Lower lobe of right lung (tissue), 2 donors: ENCODE measurements around the gene ELAVL1. TPM values are rescaled to one million over a fixed set of nuclear protein-coding genes. Genes with fewer than 3 reads are reported as not detected.

Experiments
- ATAC-seq, 2 donors: fragments of 200-7000 bp; cut with Tn5 transposase; one replicate each; pipeline ENCODE4 v1.9.1; 2020 to 2022; ENCODE audit warnings: mild to moderate bottlenecking in 2 of 2, moderate library complexity in 2 of 2
- DNase-seq: peaks from one replicate; pipeline ENCODE4 v3.0.0-alpha.2; 2020
- H3K27ac ChIP-seq: fragments of 200-600 bp; one replicate; pipeline ENCODE4 v1.8.0; 2022
- H3K27me3 ChIP-seq: fragments of 200-600 bp; one replicate; pipeline ENCODE4 v1.8.0; 2022; ENCODE audit warnings: low read depth
- H3K36me3 ChIP-seq: fragments of 200-600 bp; one replicate; pipeline ENCODE4 v1.8.0; 2022; ENCODE audit warnings: mild to moderate bottlenecking
- H3K4me1 ChIP-seq: fragments of 200-600 bp; one replicate; pipeline ENCODE4 v1.8.0; 2022
- H3K4me3 ChIP-seq: fragments of 200-600 bp; one replicate; pipeline ENCODE4 v1.8.0; 2022; ENCODE audit warnings: mild to moderate bottlenecking
- H3K9me3 ChIP-seq: fragments of 200-600 bp; one replicate; pipeline ENCODE4 v1.8.0; 2022
- intact Hi-C: fragments of 100-400 bp; cut with DNase I; formaldehyde crosslinking; loops from one replicate; pipeline ENCODE4 v1.11.0; 2022
- total RNA-seq: library from RNA; stranded (reverse); fragmentation: NEBNext Ultra II Directional; extraction: Animal tissue kit (Norgen Biotek cat#: 25700); gene quantifications from one replicate; pipeline ENCODE4 v1.2.1, GENCODE V29; 2021
- TF ChIP-seq, protein P1 (sequence below): fragments of 200-600 bp; IDR thresholded peaks from one replicate; pipeline ENCODE4 v1.8.0; 2022; ENCODE audit warnings: antibody characterized with exemption, mild to moderate bottlenecking
- donor health status: DM: no; HTN: yes; CAD: no; lungs with severe emphysema.

ELAVL1 gene
- total RNA-seq, 1 donor from 2014 or later: 66.3 TPM

DNA sequence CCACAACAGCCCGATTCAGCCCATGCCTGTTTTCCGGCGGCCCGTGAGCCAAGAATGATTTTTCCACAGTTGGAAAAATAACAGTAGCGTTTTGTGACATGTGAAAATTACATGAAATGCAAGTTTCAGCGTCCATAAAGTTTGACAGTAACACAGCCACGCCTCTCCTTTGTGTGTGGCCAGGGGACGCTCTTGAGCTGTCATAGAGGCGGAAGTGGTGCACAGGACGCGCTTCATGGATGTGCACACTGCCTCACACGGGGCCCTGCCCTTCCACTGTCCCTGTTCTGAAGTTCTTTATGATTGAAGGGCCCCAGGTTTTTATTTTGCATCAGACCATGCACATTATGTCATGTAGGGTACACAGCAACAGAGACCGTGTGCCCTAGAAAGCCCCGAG, 12.4 kb upstream of the ELAVL1 start:
- H3K4me3 ChIP-seq: no peak overlapping the region
- no peak overlapping the region for H3K27ac ChIP-seq
- TF ChIP-seq, protein P1, sequence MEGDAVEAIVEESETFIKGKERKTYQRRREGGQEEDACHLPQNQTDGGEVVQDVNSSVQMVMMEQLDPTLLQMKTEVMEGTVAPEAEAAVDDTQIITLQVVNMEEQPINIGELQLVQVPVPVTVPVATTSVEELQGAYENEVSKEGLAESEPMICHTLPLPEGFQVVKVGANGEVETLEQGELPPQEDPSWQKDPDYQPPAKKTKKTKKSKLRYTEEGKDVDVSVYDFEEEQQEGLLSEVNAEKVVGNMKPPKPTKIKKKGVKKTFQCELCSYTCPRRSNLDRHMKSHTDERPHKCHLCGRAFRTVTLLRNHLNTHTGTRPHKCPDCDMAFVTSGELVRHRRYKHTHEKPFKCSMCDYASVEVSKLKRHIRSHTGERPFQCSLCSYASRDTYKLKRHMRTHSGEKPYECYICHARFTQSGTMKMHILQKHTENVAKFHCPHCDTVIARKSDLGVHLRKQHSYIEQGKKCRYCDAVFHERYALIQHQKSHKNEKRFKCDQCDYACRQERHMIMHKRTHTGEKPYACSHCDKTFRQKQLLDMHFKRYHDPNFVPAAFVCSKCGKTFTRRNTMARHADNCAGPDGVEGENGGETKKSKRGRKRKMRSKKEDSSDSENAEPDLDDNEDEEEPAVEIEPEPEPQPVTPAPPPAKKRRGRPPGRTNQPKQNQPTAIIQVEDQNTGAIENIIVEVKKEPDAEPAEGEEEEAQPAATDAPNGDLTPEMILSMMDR: no peak
- intact Hi-C loops: no loop called here
- no peaks in the 10 kb centered on the region for H3K4me1 ChIP-seq
- H3K27me3 ChIP-seq: no peaks in the 10 kb centered on the region
- H3K9me3 ChIP-seq: no peaks in the 10 kb centered on the region
- peak; percentile 58 for DNase-seq
- ATAC-seq: peak; percentile 65 to 70
- no peaks in the 10 kb centered on the region for H3K36me3 ChIP-seq

DNA sequence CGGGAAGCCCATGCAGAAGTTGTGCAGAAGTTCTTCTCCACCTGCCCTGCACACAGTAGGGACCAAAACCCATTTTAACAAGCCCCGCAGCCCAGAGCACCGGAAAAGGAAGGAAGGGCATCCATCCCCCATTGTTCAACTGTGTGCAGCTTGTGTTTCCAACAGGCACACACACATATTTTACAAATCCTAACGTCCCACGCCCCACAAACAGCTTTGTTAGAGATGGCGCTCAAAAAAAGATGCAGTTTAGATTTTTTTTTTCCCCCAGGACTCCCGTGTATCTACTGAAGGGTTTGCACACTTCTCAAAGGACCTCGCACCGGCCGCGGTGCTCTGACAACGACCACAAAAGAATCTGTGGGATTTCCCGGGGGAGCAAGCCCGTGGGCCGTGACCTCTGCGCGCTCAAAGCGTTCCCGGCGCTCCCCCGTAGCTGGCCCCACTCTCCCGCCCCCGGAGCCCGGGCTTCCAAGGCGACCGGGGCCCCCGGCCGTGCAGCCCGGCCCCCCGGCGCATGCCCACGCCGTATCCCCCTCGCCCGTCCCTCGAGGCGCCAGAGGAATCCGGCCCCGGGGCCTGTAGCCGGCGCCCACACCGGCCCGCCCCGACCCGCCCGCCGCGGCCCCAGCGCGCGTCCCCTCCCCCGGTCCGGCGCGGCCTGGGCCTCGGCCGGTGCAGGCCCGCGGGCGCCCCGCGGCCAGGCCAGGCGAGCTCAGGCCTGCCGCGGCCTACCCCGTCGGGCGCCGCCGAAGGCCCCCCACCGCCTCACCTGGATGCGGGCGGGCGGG, 523 bp downstream of the ELAVL1 start:
- ATAC-seq (peak; percentile 2 to 16), DNase-seq (no peak)
- no peaks in the 10 kb centered on the region for H3K27me3 ChIP-seq
- no peaks in the 10 kb centered on the region for H3K9me3 ChIP-seq
- H3K27ac ChIP-seq: peak overlapping the region; percentile 78
- peaks cover 53% of the 10 kb centered on the region for H3K4me1 ChIP-seq
- TF ChIP-seq, protein P1: no peak
- H3K4me3 ChIP-seq: peak overlapping the region; percentile 73
- peaks cover 1% of the 10 kb centered on the region for H3K36me3 ChIP-seq
- intact Hi-C loops: no loop called here

DNA sequence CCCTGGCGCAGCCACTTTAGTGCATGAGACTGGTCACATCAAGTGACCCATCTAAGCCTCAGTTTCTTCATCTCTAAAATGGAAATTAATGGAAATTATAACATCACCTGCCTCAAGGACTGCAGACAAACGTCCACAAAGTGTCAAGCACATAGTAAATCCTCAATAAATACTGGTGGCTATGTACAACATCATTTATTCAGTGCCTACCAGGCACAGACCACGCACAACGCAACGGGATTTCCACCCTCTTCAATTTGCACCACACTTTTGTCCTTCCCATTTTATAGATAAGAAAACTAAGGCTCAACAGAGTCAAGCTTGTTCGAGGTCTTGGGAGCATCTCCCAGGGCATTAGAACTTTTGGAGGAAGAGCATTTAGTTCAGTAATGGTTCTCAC, 1.4 kb downstream of the ELAVL1 start:
- Histone ChIP-seq H3K9me3 (no peaks in the 10 kb centered on the region), H3K4me1 (peaks cover 61% of the 10 kb centered on the region), H3K27me3 (no peaks in the 10 kb centered on the region), H3K4me3 (peak overlapping the region; percentile 73), H3K36me3 (peaks cover 11% of the 10 kb centered on the region), H3K27ac (no peak overlapping the region)
- ATAC-seq: no peak
- TF ChIP-seq, protein P1: no peak
- no peak for DNase-seq
- intact Hi-C loops: no loop called here

DNA sequence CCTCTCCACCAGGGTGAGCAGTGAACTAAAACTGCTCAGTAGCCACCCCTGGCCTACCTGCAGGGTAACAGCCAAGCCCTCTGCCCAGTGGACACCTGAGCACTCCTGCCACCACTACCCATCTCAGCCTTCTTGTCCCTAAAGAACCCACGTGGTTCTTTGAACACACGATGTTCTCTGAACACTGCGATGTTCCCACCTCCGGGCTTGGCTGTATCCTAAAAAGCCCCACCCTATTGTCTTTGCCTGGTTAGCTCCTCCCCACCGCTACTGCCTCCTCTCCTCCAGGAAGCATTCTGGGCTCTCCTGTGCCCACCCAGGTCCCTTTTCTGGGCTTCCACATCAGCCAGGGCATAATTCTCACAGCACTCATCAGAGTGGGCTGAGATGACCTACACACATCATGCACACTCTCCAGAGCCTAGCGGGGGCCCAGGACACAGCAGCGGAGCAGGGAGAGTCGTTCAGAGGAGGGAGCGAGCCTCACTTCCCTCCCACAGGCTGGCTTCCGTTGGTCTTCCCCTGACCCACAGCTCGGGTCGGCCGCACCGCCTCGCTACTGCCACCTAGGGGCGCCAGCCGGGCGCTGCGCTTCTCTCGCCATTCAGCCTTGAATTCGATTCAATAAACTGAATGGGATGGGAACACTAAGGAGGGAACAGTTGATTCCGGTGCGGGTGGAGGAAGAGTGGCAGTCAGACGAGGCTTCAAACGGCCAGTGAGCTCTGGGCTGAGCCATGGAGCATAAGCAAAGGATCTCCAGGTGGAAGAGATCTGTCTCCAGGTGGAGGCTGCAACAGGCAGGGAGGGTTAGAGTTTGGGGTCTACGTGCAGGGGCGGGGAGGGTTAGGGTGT, 3.2 kb downstream of the ELAVL1 start:
- peak; percentile 78 to 89 for ATAC-seq
- Histone ChIP-seq H3K4me3 (peak overlapping the region; percentile 39), H3K27me3 (no peaks in the 10 kb centered on the region), H3K4me1 (peaks cover 72% of the 10 kb centered on the region), H3K9me3 (no peaks in the 10 kb centered on the region), H3K27ac (peak overlapping the region; percentile 73), H3K36me3 (peaks cover 11% of the 10 kb centered on the region)
- intact Hi-C loops: no loop called here
- peak; percentile 91 for DNase-seq
- TF ChIP-seq, protein P1: peak; percentile 98

DNA sequence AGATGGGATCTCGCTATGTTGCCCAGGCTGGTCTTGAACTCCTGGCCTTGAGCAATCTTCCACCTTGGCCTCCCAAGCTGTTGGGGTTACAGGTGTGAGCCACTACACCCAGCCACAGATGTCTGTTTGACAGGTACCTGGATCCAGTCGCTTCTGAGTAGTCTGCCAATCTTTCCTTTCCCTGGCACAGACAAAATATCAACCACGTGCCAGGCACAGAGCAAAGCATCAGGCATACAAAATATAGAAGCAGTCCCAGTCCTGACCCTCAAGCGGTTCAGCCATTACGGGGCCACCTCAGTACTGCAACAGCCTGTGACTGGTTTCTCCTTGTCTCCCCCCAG, 3.8 kb downstream of the ELAVL1 start:
- Histone ChIP-seq H3K4me1 (peaks cover 73% of the 10 kb centered on the region), H3K36me3 (peaks cover 11% of the 10 kb centered on the region), H3K27ac (peak overlapping the region; percentile 73), H3K9me3 (no peaks in the 10 kb centered on the region), H3K4me3 (peak overlapping the region; percentile 39), H3K27me3 (no peaks in the 10 kb centered on the region)
- TF ChIP-seq, protein P1: no peak
- intact Hi-C loops: no loop called here
- DNase-seq (no peak), ATAC-seq (no peak)
